Limb (tissue), 2 donors: Measurements from ENCODE around the gene CTBP2.

Source experiments
- DNase-seq, 2 donors: peaks; one replicate each; pipeline ENCODE4 v3.0.0-alpha.2; 2016; ENCODE audit errors: extremely low spot score in 2 of 2

CTBP2 gene

DNA sequence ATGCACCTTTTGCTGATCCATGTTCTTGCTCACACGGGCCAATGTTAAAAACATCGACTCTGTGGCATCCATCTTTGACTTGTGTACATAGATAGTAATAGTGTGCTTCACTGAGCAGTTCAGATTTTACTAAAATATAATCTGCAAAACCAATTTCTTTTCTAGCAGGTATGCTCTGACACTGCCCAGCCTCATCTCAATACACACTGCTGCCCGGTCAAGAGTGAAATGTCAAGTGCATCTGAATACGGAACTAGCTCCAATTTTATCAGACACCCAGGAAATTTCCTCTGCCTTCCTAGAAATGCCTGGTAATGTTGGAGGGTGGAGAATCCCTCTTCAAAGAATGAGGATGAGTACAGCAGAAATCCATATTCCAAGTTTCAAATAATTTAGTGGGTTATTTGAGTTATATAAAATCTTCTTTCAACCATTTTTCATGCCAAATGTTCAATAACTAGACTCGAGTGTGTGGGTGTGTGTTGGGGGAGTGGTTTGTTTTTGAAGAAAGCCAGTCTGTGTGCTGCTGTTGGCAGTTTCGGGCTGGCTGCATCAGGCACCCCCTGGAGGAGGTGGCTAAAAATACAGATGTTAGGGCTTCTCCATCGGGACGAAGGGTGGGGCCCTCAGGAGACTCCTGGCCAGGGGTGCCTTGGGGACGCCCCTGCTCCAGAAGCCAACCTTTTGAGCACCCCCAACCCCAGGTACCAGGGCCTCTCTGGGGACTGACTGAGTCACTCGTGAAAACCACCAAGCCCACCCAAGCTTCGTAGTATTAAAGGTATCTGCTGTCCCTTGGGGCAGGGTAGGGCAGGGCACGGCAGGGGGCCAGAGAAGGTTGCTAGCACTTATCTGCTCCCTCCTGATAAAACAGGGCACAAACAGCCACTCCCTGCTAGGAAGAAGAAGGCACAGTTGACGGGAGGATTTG is 15.4 kb downstream of the CTBP2 start:
- no peak for DNase-seq

DNA sequence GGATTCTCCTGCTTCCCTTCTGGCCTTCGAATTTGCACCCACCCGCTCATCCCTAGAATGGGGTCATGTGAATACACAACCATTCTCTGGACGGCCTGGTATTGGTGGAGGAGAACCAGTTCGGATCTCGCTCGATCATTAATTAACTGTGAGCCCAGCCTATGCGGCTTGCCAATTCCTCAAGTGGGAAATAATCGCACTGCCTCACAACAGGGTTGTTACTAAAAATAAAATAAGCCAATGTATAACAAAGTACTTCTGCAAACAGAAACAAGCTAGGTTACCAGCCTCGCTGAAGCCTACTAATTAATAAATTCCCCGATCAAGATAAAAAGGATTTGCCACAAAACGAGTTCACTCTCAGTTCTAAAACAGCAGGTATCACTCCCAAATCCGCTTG is 16.2 kb downstream of the CTBP2 start:
- no peak for DNase-seq

DNA sequence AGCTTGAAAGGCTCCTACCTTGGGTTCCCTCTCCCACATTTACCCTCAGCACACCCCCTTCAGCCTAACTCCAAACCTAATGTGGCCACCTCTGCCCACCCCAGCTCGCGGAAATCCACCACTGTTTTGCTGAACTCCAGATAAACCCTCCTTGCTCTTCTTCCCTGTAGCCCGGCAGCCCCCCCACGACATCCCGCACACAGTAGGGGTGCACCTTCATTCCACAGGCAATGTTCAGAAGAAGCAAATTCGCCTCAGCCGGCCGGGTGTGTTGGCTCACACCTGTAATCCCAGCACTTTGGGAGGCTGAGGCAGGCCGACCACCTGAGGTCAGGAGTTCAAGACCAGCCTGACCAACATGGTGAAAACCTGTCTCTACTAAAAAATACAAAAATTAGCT is 17.4 kb downstream of the CTBP2 start:
- no peak for DNase-seq

DNA sequence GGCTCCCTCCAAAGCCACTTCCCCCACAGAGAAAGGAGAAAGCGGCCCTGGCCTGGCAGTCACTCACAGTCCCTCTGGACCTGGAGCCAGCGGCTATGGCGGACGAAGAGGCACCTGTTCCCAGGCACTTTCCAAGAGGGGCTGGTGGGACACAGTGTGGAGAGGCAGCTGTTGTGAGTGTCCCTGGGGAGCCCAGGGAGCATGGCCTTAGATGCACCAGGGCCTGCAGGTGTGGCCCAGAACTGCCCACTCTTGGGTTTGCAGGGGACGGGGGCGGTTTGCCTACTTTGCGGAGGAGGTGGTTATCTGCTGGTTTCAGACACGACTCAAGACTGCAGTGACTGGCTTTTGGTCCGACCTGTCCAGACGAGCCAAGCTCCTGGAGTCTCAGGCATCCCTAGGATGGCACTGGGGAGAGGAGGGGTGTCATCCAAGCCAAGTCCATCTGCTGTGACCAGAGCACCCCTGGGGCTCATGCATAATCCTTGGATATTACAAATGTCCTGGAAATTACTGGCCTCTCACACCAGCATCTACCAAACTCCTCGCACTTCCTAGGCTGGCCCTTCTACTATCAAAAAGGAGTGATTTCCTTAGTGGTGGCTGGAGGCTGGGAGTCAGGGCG is 18.4 kb downstream of the CTBP2 start:
- DNase-seq, result no peak

DNA sequence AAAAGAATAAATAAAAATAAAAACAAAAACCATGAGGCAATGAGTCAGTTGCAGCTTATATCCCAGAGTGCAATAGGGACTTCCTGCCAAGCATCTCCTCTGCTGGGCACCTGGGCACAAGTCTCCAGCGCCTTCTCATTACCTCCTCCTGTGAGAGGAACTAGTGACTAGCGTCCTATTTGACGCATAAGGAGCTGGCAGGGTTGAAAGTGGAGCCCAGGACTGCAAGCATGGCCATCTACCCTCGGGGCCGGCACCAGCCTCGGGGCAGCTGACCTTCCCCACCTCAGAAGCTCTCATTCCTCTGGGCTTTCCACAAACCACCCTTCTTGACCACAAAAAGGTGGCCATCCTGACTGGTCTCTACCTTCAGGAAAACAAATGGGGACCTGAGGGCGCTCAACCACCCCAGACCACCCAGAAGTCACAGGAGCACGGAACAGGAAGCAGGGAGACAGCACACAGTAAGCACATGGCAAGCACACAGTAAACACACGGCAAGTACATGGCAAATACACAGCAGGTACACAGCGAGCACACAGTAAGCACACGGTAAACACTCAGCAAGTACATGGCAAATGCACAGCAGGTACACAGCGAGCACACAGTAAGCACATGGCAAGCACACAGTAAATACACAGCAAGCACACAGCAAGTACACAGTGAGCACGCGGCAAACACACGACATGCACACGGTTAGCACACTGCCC is 19.1 kb downstream of the CTBP2 start:
- no peak for DNase-seq

DNA sequence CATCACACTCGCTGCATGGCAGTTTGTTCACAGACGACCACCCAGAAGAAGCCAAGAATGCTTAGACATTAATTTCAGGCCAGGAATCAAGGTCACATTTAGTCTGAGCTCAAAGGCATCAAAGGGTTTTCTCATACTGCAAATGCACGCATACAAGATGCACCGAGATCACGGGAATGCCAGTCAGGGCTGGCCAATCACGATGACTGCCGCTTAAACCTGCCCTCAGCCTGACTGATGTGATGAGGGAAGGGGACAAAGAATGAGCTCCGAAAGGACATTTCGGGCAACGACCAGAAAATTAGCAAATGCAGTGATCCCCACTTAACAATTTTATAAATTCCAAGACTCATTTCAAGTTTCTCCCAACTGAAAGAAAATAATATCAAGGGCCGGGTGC is 20.2 kb downstream of the CTBP2 start:
- no peak for DNase-seq

DNA sequence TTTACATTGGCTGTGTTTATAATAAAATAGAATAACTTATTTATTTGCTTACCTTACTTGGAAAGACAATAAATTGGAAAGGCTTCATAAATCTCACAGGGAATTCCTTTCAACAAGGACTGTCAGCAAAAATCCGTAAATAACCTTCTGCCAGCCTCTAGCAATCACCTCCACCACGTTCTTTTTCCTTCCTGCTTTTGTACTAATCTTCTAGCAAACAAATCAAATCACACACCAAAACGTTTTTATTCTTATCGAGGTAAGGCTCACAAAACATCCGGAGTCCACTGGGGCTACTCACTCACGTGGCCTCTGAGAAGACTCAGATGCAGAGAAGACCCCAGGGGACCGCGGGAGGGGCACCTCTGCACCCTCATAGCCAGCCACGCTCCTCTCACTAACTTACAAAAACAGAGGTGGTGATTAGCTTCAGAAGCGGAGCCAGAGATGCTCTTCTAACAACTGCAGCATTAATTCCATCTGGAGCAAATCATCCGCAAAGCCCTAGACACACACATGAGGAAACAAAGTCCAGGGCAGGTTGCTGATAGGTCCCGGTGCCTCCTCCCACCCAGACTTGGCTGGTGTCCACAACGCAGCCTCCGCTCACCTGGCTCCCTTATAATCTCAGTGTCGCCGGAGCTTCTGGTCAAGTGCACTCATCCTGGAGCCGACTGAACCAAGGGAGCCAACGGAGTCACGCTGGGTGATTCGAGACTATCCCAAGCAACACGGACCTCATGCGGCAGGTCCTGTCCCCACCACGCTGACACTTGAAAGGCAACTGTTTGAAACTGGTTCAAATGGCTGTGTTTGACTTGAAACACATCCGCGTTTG is 22.5 kb downstream of the CTBP2 start:
- no peak for DNase-seq

DNA sequence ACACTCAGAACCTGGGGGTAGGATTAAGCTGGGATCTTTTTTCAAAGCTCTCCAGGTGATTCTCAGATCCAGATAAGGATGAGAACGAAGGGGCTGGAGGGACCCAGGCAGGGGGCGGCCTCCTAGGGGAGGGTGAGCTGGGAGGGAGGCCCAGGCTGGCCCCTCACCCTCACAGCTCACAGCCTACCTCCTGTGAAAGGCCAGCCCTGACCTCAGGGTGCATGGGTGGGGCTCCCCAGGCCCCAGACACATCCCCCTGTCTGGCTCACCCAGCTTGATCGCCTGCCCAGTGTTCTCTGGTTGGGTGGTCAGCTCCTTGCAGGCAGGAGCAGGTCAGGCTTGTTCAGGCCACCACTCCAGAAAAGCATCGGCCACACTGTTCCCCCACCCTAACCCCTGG is 24.3 kb downstream of the CTBP2 start:
- DNase-seq, result no peak

DNA sequence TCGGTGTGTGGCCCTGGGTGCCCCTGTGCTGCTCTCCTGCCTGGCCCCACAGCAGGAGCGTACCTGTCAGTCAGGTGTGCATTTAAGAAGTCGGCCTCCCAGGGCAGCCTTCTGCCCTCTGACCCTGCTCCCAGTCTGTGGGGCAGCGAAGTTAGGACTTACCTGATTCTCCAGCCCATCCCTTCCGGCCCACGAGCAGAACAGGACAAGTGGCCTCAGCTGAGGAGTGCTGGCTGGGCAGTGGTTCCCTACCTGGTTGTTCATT is 24.7 kb downstream of the CTBP2 start:
- DNase-seq, result no peak

DNA sequence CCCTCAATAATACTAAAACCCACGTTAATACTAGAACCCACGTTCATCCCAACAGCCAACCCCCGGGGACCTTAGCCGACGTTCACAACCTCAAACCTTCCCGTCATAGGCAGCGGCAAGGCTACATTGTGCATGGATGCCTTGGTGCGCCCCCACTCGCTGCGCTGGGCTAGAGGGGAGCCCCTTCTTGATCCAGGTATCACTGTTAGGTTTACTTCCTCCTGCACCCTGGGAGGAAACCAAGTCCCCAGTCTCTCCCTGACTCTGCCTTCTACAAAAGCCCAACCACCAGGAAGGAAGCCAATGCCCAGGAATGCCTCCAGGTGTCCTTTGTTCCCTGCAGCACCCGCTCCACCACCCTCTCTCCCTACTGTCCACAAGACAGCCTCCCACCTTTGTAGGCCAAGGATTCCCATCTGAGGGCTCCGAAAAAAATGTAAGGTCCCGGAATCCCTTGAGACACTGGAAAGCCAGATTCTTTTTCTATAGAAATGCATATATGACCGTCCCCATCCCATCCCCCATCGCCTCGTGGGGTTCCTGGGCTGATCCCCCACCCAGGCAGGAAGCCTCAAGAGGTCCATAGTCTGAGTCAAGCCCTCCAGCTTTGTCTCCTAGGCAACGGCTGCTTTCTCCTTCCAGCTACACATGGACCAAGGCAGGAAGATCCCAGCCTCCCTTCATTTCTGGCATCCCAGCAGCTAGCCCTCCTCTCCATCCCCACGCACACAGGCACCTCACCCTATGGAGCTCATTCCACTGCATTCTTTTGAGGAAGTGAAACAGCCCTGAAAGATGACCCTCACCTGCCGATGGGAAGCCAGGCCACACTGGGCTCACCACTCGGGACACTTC is 25.2 kb downstream of the CTBP2 start:
- DNase-seq, result no peak

DNA sequence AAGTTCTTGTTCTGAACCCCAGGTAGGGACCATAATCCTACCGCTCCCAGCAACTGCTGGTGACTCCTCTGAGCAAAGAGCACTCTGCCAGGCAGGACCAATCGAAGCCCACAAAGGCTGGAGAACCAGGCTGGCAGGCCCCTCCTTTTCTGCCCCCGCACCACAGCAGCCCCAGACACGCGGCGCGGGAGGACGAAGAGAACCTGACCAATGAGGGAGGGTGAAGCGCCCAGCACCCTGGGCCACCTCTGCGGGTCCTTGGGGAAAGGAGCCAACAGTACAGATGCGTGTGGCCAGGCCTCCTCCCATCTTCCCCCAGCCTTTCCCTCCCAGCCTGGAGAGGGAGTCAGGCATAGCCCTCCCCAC is 25.9 kb downstream of the CTBP2 start:
- no peak for DNase-seq

DNA sequence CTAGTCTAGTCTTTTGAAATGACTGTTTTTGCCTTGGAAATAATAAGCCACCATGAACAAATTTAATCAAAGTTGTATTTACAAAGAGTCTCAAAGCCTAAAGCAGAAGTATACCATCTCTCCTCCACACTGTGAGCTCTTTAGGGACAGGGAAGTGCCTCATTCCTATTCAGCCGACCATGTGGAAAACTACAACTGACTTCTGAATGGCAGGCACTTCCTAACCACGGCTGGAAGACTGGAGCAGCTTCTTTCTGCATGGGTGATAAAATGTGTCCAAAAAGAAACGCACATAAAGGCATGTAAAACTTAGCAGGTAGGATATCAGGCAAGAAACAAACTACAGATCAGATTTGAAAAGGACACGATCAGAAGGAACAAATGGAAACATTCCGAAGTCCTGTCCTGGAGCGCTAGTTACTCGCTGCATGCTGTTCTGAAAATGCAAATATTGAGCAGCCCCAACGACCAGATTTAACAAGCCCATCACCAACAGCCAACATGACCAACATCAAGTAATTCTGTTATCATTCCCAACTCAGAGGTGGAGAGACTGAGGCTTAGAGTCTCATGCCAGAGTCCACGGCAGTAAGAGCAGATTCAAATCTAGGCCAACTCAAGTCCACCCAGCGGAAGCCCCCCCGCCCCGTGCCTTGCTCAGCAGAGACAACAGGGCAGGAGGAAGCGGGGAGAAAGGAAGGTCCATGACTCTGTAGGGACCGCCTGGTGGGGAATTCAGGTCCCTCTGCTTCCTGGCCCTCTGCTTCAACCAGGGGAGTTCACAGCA is 26.5 kb downstream of the CTBP2 start:
- no peak for DNase-seq

DNA sequence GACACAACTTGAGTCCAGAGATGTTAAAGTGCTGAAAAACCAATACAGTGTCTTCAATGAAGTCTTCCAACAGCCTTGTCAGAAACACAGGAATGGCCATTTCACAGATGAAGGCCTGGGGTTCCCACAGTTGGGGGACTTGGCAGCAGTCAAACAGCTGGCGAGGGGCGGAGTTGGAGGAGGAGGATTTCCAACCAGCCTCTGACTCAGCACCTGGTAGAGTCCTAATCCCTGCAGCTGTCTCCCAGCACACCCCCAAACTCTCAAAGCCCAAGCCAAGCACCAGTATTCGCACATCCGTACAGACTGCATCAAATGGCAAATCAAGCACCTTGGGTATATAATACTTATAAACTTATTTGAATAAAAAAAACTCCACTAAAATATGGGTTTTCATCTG is 28.0 kb downstream of the CTBP2 start:
- peak in 1 of 2 donors; percentile 53 for DNase-seq

DNA sequence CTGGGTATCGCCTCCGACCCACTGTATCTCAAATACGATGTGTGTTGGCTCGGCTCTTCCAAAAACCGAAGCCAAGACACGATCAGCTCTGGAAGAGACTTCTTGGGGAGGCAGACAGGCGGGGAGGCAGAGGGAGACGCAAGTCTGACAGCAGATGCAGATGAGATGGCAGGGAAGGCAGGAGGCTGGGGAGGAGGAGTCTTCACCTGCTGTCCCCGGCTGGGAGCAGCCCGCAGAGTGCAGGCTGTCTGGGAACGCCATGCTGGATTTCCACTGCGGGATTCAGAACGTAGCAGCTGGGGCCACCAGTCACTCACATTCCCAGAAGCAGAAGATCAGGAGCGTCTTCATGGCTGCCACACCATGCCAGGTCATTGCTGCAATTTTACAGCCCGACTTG is 29.4 kb downstream of the CTBP2 start:
- DNase-seq, result no peak

DNA sequence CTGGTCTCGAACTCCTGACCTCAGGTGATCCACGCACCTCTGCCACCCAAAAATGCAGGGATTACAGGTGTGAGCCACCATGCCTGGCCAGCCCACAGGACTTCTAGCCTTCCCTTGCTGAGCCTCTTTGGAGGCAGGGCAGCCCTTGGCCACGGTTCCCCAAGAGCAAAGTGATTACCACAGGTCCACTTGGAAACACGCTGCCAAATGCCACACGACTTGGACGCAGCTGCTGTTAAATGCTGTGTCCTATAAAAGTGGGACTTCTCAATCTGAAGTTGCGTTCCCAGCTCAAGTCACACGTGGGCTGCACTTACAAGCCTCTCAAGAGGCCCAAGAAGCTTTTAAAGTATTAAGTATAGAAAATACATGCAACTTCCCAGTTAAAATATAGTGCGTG is 30.1 kb downstream of the CTBP2 start:
- DNase-seq, result no peak

DNA sequence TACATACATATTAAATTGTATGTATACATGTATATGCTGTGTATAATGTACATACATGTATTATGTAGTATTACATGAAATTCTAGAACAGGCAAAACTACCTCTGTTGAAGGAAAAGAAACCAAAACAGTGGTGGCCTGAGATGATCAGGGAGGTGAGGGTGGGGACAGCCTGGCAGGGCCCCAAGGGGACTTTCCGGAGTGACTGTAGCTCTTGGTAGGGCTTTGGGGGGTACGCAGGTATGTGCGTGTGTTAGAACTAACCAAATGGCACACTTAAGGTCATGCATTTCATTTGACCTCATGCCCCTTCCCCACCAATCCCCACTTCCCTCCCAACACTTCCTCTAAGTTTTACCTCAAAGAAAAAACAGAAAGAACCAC is 31.3 kb downstream of the CTBP2 start:
- DNase-seq, result no peak

DNA sequence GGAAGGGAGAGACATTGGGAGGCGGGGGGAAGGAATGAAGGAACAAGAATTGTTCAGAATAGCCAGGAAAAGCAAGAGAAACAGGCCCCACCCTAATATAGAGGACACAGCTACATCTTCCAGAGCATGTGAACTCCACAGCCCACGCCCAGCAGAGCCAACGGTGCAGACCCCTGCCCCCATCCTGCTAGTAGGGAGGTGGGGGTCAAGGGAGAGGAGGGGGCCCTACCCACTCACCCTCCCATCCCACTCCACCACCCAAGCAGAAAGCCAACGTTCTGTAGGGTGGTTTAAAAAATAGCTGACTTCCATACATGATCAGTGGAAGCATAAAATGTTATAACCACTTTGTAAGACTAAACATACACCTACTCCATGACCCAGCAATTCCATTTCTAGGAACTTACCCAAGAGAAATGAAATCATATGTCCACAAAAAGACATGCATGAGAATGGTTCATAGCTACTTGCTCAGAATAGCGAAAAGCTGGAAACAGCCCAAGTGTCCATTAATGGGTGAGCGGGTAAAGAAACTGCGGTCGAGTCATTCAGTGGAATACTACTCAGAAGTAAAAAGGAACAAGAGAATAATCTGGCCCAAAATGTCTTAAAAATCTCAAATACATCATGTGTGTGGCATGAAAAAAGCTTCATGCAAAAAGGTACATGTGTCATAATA is 31.8 kb downstream of the CTBP2 start:
- DNase-seq, result no peak

DNA sequence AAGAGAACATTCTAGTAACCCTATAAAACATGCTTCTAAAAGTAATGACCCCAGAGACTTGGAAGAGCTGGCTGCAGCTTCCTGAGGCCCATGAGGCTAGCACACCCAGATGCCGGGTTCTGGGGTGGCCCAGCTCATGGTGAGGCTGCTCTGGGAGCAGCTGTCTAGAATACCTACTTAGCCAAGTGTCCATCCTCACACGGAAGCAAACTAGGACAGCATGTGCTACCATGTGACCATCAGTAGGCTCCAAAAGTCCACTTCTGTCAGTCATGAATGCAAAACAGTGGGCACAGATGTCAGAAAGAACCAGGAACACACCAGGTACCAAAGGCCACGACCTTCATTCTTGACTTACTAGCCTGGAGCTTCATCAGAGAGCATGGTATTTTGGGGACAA is 32.4 kb downstream of the CTBP2 start:
- DNase-seq, result no peak

DNA sequence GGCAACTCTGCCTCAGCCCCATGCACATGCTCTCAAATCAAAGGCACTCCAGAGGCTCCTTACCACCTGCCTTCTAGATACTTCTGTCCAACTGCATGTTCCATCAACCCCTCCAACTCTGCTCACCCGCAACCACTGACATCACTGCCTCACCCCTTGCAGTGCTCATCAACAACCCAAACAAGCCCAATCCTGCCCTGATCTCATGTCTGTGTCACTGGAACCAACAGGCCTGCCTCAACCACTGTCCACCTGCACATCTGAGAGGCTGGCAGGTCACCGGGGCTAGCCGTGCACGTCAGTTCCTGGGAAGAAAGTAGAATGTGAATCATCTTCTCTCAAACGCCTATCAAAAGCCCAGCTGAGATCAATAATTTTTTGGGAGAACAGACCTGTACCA is 33.3 kb downstream of the CTBP2 start:
- no peak for DNase-seq
